Neural cell (in vitro differentiated cells): ENCODE data around the gene CCDC88C.

Experiments used
- CTCF ChIP-seq: fragments of 450-650 bp; IDR thresholded peaks from 2 replicates; pipeline ENCODE4 v1.5.1; 2014; ENCODE audit warnings: antibody characterized with exemption, mild to moderate bottlenecking, moderate library complexity; ENCODE audit not compliant: poor library complexity, severe bottlenecking
- TAF1 ChIP-seq: IDR thresholded peaks from 2 replicates; pipeline ENCODE4 v1.6.1; 2012; ENCODE audit warnings: low read depth

GRCh38 chr14:91402348-91402747, 15.3 kb downstream of the CCDC88C start:
- no peak for TF ChIP-seq CTCF
- no peak for TF ChIP-seq TAF1
